CD4-positive, alpha-beta T cell (primary cell): ENCODE measurements around the gene ZFAND6. TPM values are rescaled to one million over a fixed set of nuclear protein-coding genes. Genes with fewer than 3 reads are reported as not detected.

Experiments used
- ATAC-seq: fragments of 200-7000 bp; cut with Tn5 transposase; one replicate; pipeline ENCODE4 v1.10.0; 2022; ENCODE audit warnings: mild to moderate bottlenecking; ENCODE audit not compliant: poor library complexity
- CTCF ChIA-PET: fragments of 350-600 bp; sonication (Branson Sonifier 250); formaldehyde crosslinking; loops from one replicate; lab custom pipeline; 2021; ENCODE audit warnings: antibody characterized with exemption, inconsistent platforms; lab: Charles Lee
- POLR2A ChIA-PET: fragments of 350-600 bp; sonication (Branson Sonifier 250); formaldehyde crosslinking; loops from one replicate; lab custom pipeline; 2021; ENCODE audit warnings: antibody characterized with exemption, inconsistent platforms; lab: Charles Lee
- DNase-seq, 14 experiments: peaks; one replicate each; pipeline ENCODE4 v3.0.0-alpha.2; 2013 to 2020; ENCODE audit warnings: mixed read lengths in 2 of 14
- H3K27ac ChIP-seq, 2 donors: one replicate each; pipeline versions ENCODE4 v1.5.1 to v1.7.0; 2013; ENCODE audit warnings: low read length in 2 of 2, low read depth in 1 of 2, mild to moderate bottlenecking in 1 of 2
- H3K27me3 ChIP-seq, 2 experiments: 1 replicate in 1 of 2; 2 replicates in 1 of 2; pipeline versions ENCODE4 v1.6.1 to v1.7.0; 2013; ENCODE audit warnings: low read length in 2 of 2, control low read depth in 1 of 2, mild to moderate bottlenecking in 1 of 2, moderate library complexity in 1 of 2; ENCODE audit not compliant: insufficient read depth in 2 of 2, control insufficient read depth in 1 of 2
- H3K36me3 ChIP-seq: one replicate; pipeline ENCODE4 v1.6.1; 2013; ENCODE audit warnings: low read length, control low read depth; ENCODE audit not compliant: insufficient read depth
- H3K4me1 ChIP-seq: one replicate; pipeline ENCODE4 v1.6.1; 2013; ENCODE audit warnings: low read length, control low read depth; ENCODE audit not compliant: insufficient read depth
- H3K4me3 ChIP-seq: one replicate; pipeline ENCODE4 v1.5.1; 2013; ENCODE audit warnings: mild to moderate bottlenecking, low read length, moderate library complexity
- H3K9me3 ChIP-seq, 2 experiments: 1 replicate in 1 of 2; 2 replicates in 1 of 2; pipeline versions ENCODE4 v1.6.1 to v1.7.0; 2013; ENCODE audit warnings: low read length in 2 of 2, mild to moderate bottlenecking in 2 of 2, control low read depth in 1 of 2, moderate library complexity in 1 of 2; ENCODE audit not compliant: control insufficient read depth in 1 of 2, insufficient read depth in 1 of 2
- H3K27ac Mint-ChIP-seq: one replicate; pipeline ENCODE4 v1.8.0; 2020; ENCODE audit warnings: mixed read lengths
- H3K27me3 Mint-ChIP-seq: one replicate; pipeline ENCODE4 v1.8.0; 2021; ENCODE audit warnings: mixed read lengths
- H3K36me3 Mint-ChIP-seq: one replicate; pipeline ENCODE4 v1.8.0; 2021; ENCODE audit warnings: low read depth, mixed read lengths
- H3K4me1 Mint-ChIP-seq: one replicate; pipeline ENCODE4 v1.8.0; 2021; ENCODE audit warnings: low read depth, mixed read lengths
- H3K4me3 Mint-ChIP-seq: one replicate; pipeline ENCODE4 v1.8.0; 2020; ENCODE audit warnings: mild to moderate bottlenecking, mixed read lengths
- H3K9me3 Mint-ChIP-seq: one replicate; pipeline ENCODE4 v1.8.0; 2020; ENCODE audit warnings: mixed read lengths
- intact Hi-C, 2 experiments: fragments of 100-400 bp; cut with DNase I in 1 of 2; cut with micrococcal nuclease in 1 of 2; formaldehyde crosslinking; loops; one replicate each; pipeline versions ENCODE4 v1.15.1 to v1.9.0; 2023 to 2025; cut with DNase I, micrococcal nuclease
- total RNA-seq, 174 experiments: library from RNA in 2 of 174; stranded (reverse) in 2 of 174; gene quantifications; one replicate each; pipeline ENCODE4 v1.2.3 and lab custom pipeline; 2021 to 2026
- TF ChIP-seq, protein P1 (sequence below): fragments of 200-600 bp; IDR thresholded peaks from one replicate; pipeline ENCODE4 v1.8.0; 2022; ENCODE audit warnings: antibody characterized with exemption, mild to moderate bottlenecking

ZFAND6 gene
- total RNA-seq, 2 experiments from 2014 or later: 65.5 to 69.2 TPM

DNA sequence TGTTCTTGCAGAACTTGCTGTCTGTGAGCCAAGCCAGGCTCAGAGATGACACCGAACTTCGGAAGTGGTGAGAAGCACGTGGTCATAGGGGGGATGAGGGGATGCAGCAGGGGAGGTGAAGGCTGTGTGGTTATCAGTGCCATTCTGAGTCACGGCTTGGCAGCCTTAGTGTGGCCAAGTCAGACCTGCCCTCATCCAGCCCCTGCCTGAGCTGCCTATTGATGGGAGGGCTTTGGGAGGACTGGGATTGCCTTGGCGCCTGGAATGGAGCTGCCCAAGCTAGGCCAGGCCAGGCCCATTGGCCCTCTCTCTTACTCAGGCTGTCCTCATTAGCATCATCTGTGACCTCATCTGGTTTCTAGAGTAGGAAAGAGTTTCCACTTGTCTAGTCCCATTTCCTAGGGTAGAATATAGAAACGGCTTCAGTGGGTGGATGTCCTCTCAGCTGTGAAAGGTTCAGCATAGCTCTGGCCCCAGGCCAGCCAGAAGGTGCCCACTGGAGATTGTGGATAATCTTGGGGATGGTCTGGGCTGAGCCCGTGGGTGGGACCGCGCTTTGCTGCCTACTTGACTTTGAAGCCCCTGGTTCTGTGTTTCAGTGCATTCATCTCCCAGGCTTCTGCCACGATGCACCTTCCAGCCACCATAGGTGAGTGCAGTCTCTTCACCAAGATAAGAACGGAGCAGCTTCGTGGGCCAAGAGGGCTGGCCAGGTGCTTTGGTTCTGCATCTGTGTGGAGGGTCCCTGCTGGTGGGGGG, 100.5 kb downstream of the ZFAND6 start:
- peaks cover 5% of the 10 kb centered on the region for H3K36me3 ChIP-seq
- CTCF ChIA-PET: no interaction called here
- Mint-ChIP-seq H3K36me3 (peaks cover 20% of the 10 kb centered on the region), H3K9me3 (no peaks in the 10 kb centered on the region), H3K4me3 (no peak overlapping the region), H3K27ac (no peak overlapping the region), H3K4me1 (peaks cover 18% of the 10 kb centered on the region), H3K27me3 (no peaks in the 10 kb centered on the region)
- intact Hi-C loops: no loop called here
- no peak overlapping the region for H3K4me3 ChIP-seq
- ATAC-seq: no peak
- H3K27ac ChIP-seq: no peak overlapping the region
- POLR2A ChIA-PET: interaction anchor here (1.2 kb wide), 1 partner anchor 100 kb away, joined by 5 read pairs; the partner anchor contains the start of gene ZFAND6
- DNase-seq: peak in 2 of 14 experiments; percentile 9 to 45
- no peaks in the 10 kb centered on the region for H3K27me3 ChIP-seq
- no peaks in the 10 kb centered on the region for H3K9me3 ChIP-seq
- peaks cover 14% of the 10 kb centered on the region for H3K4me1 ChIP-seq
- TF ChIP-seq, protein P1, sequence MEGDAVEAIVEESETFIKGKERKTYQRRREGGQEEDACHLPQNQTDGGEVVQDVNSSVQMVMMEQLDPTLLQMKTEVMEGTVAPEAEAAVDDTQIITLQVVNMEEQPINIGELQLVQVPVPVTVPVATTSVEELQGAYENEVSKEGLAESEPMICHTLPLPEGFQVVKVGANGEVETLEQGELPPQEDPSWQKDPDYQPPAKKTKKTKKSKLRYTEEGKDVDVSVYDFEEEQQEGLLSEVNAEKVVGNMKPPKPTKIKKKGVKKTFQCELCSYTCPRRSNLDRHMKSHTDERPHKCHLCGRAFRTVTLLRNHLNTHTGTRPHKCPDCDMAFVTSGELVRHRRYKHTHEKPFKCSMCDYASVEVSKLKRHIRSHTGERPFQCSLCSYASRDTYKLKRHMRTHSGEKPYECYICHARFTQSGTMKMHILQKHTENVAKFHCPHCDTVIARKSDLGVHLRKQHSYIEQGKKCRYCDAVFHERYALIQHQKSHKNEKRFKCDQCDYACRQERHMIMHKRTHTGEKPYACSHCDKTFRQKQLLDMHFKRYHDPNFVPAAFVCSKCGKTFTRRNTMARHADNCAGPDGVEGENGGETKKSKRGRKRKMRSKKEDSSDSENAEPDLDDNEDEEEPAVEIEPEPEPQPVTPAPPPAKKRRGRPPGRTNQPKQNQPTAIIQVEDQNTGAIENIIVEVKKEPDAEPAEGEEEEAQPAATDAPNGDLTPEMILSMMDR: no peak

DNA sequence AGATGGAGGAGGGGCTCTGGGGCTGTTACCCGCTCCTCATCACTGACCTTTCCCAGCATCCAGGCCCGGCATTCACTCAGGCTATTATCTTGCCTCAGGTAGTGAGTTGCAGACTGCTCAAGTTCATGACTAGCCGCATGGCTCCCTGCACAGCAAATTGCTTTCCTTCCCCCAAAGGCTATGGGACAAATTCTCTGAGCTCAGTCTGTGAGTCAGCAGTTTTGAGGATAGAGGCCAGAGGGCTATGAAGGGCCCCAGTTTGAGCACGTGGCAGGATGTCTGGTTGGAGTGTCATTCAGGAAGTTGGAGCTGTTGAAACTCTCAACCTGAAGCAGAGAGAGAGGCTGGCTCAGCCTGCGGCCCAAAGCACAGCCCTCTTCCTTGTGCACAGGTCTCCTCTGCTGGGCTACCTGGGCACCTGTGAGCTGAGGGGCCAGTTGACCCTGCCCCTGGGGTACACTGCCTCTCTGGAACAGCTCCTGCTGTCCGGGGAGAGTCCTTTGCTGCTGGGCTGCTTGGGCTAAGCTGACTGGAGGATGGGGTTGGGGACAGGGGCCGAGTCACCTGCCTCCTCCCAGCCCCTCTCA, 101.2 kb downstream of the ZFAND6 start:
- Histone ChIP-seq H3K9me3 (no peaks in the 10 kb centered on the region), H3K27ac (no peak overlapping the region), H3K4me3 (no peak overlapping the region), H3K27me3 (no peaks in the 10 kb centered on the region), H3K36me3 (peaks cover 5% of the 10 kb centered on the region), H3K4me1 (peaks cover 14% of the 10 kb centered on the region)
- H3K27me3 Mint-ChIP-seq: no peaks in the 10 kb centered on the region
- ChIA-PET POLR2A (interaction anchor here (0.9 to 1.2 kb wide), 2 partner anchors 9 to 101 kb away, joined by 3 to 5 read pairs; partner anchors contain the start of gene ZFAND6), CTCF (no interaction called here)
- H3K9me3 Mint-ChIP-seq: no peaks in the 10 kb centered on the region
- peaks cover 20% of the 10 kb centered on the region for H3K36me3 Mint-ChIP-seq
- ATAC-seq (peak; percentile 73), DNase-seq (peak in 5 of 14 experiments; percentile 5 to 71 (median 59))
- H3K4me1 Mint-ChIP-seq: peaks cover 11% of the 10 kb centered on the region
- no peak overlapping the region for H3K27ac Mint-ChIP-seq
- TF ChIP-seq, protein P1: no peak
- no peak overlapping the region for H3K4me3 Mint-ChIP-seq
- intact Hi-C loops: no loop called here

DNA sequence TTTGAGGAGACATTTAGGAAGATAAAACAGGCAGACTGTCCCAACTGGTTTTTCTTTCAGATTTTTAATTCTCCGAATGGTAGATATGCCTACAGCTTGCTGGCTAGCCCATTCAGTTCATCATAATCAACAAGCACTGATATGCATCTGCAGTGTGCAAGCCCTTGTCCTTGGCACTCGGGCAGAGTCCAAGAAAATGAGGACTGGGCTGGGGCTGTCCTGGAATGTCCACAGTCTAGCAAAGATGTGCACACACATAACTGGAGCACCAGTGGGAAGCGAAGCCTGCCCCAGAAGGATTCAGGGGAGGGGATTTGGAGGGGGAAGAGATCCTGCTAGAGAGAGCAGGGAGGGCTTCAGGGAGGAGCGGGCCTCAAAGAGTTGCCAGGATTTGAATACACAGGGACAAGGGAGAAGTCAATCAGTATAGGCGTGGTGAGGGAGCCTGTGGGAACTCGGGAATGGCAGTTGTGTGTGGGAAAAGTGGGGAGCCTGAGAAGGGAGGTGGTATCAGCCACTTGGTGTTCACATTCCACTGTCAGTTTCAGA, 102.1 kb downstream of the ZFAND6 start:
- no peak overlapping the region for H3K4me3 Mint-ChIP-seq
- H3K36me3 ChIP-seq: peaks cover 5% of the 10 kb centered on the region
- no peaks in the 10 kb centered on the region for H3K27me3 ChIP-seq
- H3K9me3 ChIP-seq: no peaks in the 10 kb centered on the region
- peaks cover 14% of the 10 kb centered on the region for H3K4me1 ChIP-seq
- H3K4me3 ChIP-seq: no peak overlapping the region
- H3K27ac ChIP-seq: no peak overlapping the region
- ATAC-seq (no peak), DNase-seq (no peak)
- TF ChIP-seq, protein P1: no peak
- peaks cover 20% of the 10 kb centered on the region for H3K36me3 Mint-ChIP-seq
- POLR2A ChIA-PET: interaction anchor here (0.9 kb wide), 1 partner anchor 9 kb away, joined by 3 read pairs; no protein-coding TSS in a partner anchor
- CTCF ChIA-PET: no interaction called here
- intact Hi-C loops: no loop called here
- H3K9me3 Mint-ChIP-seq: no peaks in the 10 kb centered on the region
- peaks cover 11% of the 10 kb centered on the region for H3K4me1 Mint-ChIP-seq
- H3K27ac Mint-ChIP-seq: no peak overlapping the region
- H3K27me3 Mint-ChIP-seq: no peaks in the 10 kb centered on the region
